Activated T-cell treated with anti-CD3 and anti-CD28 coated beads for 48 hours (primary cell): Measurements from ENCODE around the gene WNK2.

ENCODE experiments used
- DNase-seq: peaks from one replicate; pipeline ENCODE4 v3.0.0-alpha.2; 2020; ENCODE audit warnings: low read depth

WNK2 gene

GRCh38 chr9:93200449-93200742 is 16.5 kb downstream of the WNK2 start:
- DNase-seq, result no peak

DNA sequence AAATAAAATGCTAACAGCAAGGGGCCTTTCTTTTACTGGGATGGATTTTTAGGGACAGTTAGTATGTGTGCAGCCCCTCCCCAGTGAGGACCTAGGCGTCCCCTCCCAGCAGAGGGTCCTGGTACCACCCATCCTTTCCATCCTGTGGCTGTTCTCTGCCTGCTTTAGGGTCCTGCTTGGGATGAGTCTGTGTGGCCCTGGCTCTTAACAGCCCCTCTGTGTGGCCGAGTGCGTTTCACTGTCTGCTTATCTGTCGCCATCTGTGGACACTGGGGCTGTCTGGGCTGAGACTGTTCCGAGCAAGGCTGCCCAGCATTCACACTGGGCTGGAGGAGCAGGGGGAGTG is 17.0 kb downstream of the WNK2 start:
- no peak for DNase-seq

DNA sequence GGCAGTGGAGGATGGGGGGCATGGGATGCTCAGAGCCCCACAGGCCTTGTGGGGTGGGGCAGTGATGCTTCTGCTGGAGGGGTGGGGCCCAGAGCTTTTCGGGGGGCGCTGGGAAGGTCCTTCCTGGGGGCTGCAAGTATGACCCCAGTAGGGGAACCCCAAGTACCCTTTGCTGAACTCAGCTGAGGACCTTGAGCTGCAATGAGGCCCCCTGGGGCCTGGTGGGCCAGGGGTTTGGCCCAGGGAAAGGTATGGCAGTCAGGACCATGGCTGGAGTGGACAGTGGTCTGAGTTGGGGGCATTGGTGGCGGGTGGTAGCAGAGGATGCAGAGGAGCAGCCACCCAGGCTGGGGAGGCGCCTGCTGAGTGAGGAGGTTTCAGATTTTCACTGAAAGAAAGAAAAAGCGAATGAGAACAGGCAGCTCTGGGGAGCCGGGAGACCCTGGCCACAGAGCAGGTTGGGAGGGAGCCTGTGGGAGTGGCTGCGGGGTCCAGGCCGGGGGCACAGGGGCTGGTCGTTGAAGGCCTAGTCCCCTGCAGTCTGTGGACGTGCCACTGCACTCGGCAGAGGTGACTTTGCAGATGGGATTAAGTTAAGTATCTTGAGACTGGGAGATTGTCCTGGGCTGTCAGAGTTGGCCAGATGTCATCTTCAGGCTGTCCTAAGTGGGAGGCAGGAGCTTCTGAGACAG is 19.2 kb downstream of the WNK2 start:
- DNase-seq, result no peak

DNA sequence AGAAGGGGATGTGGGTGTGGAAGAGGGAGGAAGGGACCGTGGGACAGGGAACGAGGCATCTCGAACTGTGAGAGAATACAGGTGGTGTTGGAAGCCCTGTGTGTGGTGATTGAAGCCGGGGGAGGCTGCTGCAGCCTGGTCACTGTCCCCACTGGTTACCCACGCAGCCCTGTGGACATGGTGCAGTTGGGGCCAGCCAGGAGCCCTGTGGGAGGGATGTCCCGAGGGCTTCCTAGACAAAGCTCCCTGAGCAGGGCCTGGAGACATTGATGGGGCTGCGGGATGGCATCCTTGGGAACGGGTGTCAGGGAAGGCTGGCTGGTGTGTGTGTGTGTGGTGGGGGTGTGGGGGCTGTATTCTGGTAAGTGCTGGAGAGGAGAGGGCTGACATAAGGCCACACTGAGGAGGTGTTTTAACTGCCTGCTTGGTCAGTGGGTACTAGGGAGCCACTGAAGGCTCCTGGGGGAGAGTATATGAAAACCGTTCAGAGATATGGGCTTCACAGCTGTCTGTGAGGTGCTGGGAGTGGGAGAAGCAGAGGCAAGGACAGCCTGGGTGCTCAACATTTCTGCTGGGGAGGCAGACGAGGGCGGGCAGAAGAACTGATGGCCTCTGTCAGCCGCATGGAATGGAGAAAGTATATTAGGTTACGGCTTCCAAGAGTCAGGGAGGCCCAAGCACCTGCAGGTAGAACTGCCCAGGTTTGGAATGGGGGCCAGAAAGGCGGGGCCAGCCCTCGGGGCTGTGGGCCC is 20.0 kb downstream of the WNK2 start:
- no peak for DNase-seq

DNA sequence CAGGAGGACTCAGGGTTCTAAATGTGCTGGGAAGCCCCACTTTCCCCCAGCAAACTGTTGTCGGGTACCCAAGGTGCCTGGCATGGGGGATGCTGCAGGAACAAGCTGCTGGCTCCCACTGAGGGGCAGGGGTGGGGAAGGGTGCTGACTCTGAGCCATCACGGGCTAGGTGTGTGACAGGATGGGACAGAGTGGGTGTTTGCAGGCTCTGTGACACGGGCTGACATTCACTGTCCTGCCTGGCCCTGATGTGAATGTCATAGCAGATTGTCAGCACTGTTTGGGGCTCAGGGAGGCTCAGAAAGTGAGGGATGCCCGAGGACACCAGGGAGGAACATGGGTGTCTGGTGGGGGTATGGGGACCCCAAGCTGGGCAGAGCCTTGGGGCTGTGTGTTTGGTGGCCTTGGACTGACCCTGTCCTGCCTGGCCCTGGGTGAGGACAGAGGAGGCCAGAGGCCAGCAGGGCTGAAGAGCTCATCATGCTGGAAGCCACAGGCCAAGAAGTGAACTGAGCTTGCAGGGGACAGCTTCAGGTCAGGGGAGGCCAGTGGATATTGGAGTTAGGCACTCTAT is 20.6 kb downstream of the WNK2 start:
- DNase-seq, result no peak

DNA sequence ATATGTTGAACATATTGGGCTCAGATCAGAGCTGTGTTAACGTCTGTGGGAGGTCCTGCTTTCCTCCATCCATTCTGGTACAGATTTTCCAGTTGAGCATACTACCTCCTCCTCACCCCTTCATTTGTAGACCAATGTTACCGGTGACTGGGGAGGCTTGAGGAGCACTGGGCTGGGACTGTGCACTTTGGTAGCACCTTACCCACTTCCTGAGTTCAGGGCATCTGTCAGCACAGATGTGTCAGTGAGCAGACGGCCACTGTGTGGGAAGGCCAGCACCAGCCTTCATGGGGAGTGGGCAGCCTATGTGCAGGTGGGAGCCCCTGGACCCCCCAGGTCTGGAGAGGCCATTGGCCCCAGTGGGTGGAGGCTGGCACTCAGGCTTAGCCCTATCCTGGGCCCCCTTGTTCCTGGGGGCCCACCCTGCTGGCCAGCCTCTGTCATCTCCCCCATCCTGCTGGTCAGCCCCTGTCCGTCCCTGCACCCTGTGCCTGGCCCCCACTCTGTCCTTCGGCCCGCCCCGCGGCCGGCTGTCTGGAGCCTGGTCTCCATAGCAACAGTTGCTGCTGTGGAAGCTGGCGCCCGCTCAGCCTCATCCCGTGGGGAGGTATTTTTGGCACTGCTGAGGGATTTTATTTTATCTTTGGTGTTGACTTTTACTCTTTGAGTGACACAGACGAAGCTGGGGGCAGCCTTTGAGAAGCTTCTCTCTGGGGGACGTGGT is 21.3 kb downstream of the WNK2 start:
- no peak for DNase-seq

DNA sequence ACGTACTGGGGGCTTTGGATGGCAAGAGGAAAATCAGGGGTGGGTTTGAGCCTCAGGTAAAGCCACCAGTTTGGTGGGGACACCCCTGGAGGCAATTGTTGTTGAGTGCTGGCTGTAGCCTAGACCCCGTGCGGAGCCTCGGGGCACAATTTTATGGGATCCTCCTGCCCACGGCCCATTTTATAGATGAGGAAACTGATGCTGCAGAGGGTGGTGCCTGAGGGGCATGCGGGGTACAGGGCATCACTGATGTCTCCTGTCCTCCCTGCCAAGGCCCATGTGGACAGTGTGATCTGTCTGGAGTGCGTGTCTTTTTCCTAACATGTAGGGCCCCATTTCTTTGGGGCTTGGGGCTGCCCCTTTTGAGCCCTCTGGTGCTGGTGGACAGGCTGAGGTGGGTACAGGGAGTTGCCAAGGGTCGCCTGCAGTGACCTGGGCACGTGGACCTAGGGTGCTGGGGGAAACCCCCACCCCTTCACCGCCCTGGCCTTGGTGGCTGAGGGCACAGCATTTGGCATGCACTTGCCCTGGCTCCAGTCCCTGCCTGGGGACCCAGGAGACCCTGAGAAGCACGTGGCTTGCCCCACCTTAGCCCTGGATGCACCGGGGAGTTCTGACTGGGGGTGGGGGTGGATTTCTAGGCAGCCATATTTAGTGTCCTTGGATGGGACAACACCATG is 22.1 kb downstream of the WNK2 start:
- no peak for DNase-seq

DNA sequence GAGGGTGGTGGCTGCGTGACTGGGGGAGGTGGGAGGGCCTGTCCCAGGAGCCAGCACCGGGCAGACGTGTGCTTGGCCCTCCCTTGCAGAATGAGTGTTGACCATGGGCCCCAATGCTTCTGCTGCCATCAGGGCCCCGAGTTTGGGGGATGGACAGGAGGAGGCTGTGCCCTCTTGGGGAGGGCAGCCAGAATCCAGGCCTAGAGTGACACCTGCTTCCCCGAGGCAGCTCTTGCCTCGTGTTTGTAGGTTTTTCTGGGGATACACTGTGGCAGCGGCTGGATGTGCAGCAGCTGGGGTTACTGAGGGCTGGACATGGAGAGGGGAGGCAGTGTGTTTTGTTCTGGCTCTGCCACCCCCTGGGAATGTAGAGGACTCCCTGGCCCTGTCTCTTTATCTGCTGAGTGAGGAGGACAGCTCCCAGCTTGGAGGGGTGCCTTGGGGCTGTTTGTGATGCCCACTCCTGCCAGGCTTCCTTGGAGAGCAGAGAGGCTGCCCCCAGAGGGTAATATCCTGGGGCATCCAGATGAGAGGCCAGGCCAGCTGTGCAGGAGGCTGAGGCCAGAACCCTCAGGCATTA is 22.7 kb downstream of the WNK2 start:
- DNase-seq, result no peak

GRCh38 chr9:93207326-93207814 is 23.4 kb downstream of the WNK2 start:
- no peak for DNase-seq

- no peak for DNase-seq
Observed at GRCh38 chr9:93207860-93208734, 24.2 kb downstream of the WNK2 start.

DNA sequence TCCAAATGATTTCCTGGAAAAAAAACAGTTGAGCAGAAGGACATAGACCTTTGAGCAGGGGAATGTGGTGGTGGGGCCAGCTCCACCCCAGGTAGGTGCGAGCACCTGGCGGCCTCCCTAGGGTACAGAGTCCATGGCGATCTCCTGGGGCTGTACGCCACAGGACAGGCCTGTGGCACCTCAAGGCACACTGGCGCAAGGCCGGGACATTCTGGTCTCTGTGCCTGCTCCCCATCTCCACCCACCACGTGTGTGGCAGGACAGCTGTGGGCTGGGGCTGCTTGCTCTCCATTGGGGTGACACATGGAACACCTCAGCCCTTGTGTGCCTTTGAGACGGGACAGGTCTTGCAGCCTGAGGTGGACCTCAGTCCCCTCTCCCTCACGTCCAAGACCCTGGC is 25.2 kb downstream of the WNK2 start:
- DNase-seq, result no peak

DNA sequence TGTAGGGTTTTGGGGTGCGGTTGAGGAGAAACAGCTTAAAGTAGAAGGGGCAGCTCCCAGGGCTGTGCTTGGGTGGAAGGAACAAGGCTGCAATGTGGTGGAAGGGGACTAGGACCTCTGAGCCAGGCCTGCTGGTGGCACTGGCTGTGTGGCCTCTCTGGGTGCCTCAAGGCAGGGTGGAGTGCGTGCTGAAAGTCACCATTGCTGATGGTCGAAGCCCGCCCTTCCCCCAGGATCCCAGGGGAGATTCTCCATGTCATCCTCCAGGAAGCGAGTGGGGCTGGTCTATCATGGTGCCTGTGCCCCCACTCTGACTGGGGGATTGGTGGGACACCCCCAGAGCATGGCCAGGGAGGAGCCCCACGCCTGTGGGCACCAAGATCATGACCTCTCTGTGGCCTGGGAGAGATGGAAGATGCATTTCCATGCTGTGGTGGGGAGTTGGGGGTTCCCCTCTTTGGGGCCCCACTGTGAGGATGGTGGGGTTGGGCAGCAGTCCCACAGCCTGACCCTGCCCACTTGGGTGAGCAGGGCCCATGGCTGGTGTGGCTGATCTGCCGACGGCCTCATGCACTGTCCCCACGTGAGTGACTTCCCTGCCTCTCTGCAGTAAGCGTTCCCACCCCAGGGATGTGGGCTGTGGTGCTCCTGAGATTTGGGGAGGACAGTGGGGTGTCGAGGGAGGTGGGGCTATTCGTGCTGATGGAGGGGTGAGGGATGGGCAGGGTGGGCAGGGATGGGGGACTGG is 25.8 kb downstream of the WNK2 start:
- no peak for DNase-seq

GRCh38 chr9:93210324-93210973 is 26.5 kb downstream of the WNK2 start:
- no peak for DNase-seq

DNA sequence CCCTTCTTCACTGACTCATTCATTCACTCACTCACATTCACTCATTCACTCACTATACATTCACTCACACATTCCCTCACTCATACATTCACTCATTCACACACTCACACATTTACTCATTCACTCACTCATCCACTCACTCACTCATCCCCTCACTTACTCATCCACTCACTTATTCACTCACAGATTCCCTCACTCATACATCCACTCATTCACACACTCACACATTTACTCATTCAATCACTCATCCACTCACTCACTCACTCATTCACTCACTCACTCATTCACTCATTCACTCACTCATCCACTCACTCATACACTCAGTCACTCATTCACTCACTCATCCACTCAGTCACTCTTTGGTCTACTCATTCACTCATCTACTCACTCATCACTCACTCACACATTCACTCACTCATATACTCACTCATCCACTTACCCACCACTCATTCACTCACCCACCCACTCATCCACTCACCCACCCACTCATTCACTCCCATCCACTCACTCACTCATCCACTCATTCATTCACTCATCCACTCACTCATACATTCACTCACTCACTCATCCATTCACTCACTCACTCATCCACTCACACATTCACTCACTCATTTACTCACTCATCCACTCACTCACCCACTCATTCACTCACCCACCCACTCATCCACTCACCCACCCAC is 27.2 kb downstream of the WNK2 start:
- DNase-seq, result no peak

GRCh38 chr9:93211654-93212001 is 27.7 kb downstream of the WNK2 start:
- no peak for DNase-seq

GRCh38 chr9:93212409-93212808 is 28.5 kb downstream of the WNK2 start:
- DNase-seq, result no peak

DNA sequence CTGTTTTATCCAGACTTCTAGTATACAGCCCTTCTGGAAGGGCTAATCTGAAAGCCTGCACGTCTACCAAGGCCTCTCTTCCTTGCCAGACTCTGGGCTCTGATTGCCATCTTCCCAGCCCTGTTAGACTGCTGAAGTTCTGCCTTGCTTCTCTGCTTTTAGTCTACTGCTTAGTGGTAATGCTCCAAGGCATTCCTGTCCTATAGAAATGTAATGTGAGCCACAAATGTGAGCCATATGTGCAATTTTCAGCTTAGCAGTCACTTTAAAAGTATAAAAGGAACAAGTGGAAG is 32.1 kb downstream of the WNK2 start:
- no peak for DNase-seq

DNA sequence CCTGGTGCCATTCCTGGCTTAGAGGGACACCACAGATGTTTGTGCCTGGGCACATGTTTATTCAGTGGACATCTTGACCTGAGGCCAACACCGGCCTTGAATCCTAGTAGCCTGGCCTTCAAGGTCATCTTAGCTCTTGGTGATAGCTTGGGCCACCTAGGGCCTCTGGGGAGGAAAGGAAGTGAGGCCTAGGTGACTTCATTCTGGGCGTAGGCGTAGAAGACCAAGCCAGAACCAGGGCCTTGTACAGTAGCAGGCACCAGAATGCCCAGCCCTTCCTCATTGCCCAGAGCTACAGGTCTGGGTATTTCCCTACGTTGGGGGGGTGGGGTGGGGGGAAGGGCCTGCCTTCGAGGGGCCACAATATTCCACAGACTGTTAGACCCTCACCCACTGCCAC is 33.8 kb downstream of the WNK2 start:
- no peak for DNase-seq

DNA sequence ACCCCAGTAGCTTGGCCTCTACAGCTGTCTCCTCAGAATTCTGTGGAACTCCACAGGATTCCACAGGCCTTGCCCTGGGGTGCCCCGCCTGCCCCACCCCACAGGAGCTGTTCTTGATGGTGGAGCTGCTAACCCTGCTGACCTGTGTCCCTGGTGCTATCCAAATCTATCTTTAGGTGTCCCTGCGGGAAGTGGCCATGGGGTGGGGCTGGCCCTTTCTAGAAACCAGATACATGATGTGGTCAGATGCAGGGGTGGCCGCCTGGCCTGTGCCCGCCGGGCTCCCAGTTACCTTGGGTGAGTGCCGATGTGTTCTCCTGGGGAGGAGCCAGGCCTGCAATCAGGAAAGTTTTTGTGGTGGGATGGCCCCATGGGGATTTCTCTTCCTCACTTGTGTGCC is 34.2 kb downstream of the WNK2 start:
- no peak for DNase-seq
